Measurements from ENCODE around the gene TSPAN13.

The TSPAN13 gene

GRCh38 chr7:16816824-16817223 lies 63.3 kb downstream of the TSPAN13 start:
- DNase-seq = no peak

- DNase-seq = no peak
These were observed 64.0 kb downstream of the TSPAN13 start for GRCh38 chr7:16817536-16817935.

GRCh38 chr7:16818732-16819131 lies 65.2 kb downstream of the TSPAN13 start:
- no peak for DNase-seq

- no peak for DNase-seq
These were observed 68.5 kb downstream of the TSPAN13 start for GRCh38 chr7:16822029-16822428.

GRCh38 chr7:16826060-16826459 lies 72.5 kb downstream of the TSPAN13 start:
- no peak for DNase-seq

GRCh38 chr7:16833373-16833772 lies 79.8 kb downstream of the TSPAN13 start:
- no peak for DNase-seq

Data from NCI-H1105 (cell line).